GM12872 (cell line): ENCODE measurements around the gene KRT2.

ENCODE experiments used
- CTCF ChIP-seq: IDR thresholded peaks from 3 replicates; pipeline ENCODE4 v1.5.1; 2011; ENCODE audit warnings: low read depth, mild to moderate bottlenecking, low read length, moderate library complexity; ENCODE audit not compliant: insufficient read depth

Gene KRT2

GRCh38 chr12:52646613-52647012 is 5.4 kb downstream of the KRT2 start:
- TF ChIP-seq CTCF = no peak

GRCh38 chr12:52645982-52646381 is 6.0 kb downstream of the KRT2 start:
- TF ChIP-seq CTCF = no peak

- no peak for TF ChIP-seq CTCF
Observed at GRCh38 chr12:52645120-52645761, 6.8 kb downstream of the KRT2 start.

- TF ChIP-seq CTCF = no peak
Observed at GRCh38 chr12:52644078-52644415, 8.0 kb downstream of the KRT2 start.

- no peak for TF ChIP-seq CTCF
Observed at GRCh38 chr12:52643233-52644077, 8.6 kb downstream of the KRT2 start.

- TF ChIP-seq CTCF = no peak
Observed at GRCh38 chr12:52641468-52641867, 10.5 kb downstream of the KRT2 start.

GRCh38 chr12:52637299-52637698 is 14.7 kb downstream of the KRT2 start:
- TF ChIP-seq CTCF = no peak
